C4-2B (cell line): ENCODE results near the gene ACSF3.

Source experiments
- CTCF ChIP-seq: fragments of 450-650 bp; conservative IDR thresholded peaks from 2 replicates; pipeline ENCODE4 v1.5.1; 2017; ENCODE audit warnings: mild to moderate bottlenecking
- ZFX ChIP-seq: fragments of 450-650 bp; IDR thresholded peaks from 2 replicates; pipeline ENCODE4 v1.6.1; 2017

- TF ChIP-seq CTCF (no peak), ZFX (no peak)
Observed at GRCh38 chr16:89187770-89188392, 94.2 kb downstream of the ACSF3 start.
